Measurements from ENCODE around the gene ARHGEF12. TPM values are rescaled to one million over a fixed set of nuclear protein-coding genes. Genes with fewer than 3 reads are reported as not detected.

The ARHGEF12 gene
- total RNA-seq, 4 donors from 2014 or later, result 99.7 to 135 (median 112) TPM

DNA sequence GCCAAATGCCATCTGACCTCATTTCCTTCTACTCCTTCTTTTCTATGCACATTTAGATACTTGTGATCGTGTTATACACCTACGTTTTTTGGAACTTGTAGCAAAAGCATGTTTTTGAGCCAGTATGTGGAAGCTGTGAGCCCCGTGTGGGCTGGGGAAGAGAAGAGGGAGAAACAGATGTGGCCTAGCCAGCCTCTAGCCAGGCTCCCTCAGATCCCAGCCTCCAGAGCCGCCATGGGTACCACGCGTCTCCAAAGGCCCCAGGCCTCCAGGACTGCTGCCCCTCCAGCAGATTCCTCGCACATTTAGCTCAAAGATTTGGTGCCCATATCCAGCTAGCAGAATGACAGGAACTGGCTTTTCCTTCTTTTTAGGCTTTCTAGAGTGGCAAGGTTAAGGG, 28.1 kb upstream of the ARHGEF12 start:
- 50 to 86% methylated on average over 1 to 6 of the region's 7 CpGs for WGBS, 2 donors (ENCODE audit: low coverage in 1 of 2)
- Histone ChIP-seq H3K27ac (no peak overlapping the region), H3K9me3 (no peaks in the 10 kb centered on the region), H3K36me3 (no peaks in the 10 kb centered on the region), H3K4me1 (no peaks in the 10 kb centered on the region), H3K4me3 (no peak overlapping the region), H3K27me3 (peaks cover 21% of the 10 kb centered on the region)
- no peak for ATAC-seq
- TF ChIP-seq POLR2A (IDR thresholded peaks at IDR 0.05), result no peak

DNA sequence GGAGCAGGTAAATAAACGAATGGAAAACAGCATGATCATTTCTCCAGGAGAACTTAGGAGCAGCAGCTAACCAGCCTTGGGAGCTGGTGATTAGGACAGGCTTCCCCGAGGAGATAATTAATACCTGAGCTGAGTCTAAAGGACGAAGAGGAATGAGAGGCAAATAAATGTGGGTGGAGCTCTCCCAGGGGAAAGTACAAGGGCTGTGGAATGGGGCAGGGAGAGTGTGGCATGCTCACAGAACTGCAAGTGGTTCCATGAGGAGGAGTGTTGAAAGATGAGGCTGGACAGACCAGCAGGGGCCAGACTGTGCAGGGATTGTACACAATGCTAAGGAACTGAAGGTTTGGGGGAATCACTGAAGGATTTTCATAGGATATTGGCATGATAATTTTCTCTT, 25.3 kb upstream of the ARHGEF12 start:
- Histone ChIP-seq H3K4me1 (no peaks in the 10 kb centered on the region), H3K27me3 (peaks cover 20% of the 10 kb centered on the region), H3K36me3 (no peaks in the 10 kb centered on the region), H3K27ac (no peak overlapping the region), H3K4me3 (no peak overlapping the region), H3K9me3 (no peaks in the 10 kb centered on the region)
- no peak for TF ChIP-seq EP300 (IDR thresholded peaks at IDR 0.05)
- TF ChIP-seq, protein P1, sequence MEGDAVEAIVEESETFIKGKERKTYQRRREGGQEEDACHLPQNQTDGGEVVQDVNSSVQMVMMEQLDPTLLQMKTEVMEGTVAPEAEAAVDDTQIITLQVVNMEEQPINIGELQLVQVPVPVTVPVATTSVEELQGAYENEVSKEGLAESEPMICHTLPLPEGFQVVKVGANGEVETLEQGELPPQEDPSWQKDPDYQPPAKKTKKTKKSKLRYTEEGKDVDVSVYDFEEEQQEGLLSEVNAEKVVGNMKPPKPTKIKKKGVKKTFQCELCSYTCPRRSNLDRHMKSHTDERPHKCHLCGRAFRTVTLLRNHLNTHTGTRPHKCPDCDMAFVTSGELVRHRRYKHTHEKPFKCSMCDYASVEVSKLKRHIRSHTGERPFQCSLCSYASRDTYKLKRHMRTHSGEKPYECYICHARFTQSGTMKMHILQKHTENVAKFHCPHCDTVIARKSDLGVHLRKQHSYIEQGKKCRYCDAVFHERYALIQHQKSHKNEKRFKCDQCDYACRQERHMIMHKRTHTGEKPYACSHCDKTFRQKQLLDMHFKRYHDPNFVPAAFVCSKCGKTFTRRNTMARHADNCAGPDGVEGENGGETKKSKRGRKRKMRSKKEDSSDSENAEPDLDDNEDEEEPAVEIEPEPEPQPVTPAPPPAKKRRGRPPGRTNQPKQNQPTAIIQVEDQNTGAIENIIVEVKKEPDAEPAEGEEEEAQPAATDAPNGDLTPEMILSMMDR (IDR thresholded peaks at IDR 0.05), result no peak
- TF ChIP-seq POLR2A (IDR thresholded peaks at IDR 0.05), result no peak
- TF ChIP-seq POLR2AphosphoS5 (IDR thresholded peaks at IDR 0.05), result no peak
- 59 to 74% methylated on average over 2 of the region's 3 CpGs for WGBS, 2 donors (ENCODE audit: low coverage in 1 of 2)
- no peak for ATAC-seq

DNA sequence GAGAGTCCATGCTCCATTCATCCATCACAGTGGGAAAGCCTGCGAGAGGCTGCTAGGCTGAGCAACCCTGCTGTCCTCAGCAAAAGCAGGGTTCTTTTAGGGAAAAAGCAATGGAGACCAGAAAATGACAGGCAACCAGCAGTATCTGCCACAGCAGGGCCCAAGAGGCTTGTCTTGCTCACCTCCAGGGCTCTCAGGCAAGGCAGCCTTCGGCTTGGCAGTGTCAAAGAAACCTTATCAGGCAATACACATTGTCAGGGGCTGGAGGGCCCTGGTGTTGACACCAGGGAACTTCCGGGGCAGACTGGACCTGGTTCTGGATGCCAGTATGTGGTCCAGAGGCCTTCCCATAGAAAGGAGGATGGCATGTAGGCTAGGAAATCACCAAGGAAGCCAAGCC, 21.4 kb upstream of the ARHGEF12 start:
- Histone ChIP-seq H3K4me3 (no peak overlapping the region), H3K27ac (no peak overlapping the region), H3K27me3 (no peaks in the 10 kb centered on the region), H3K36me3 (no peaks in the 10 kb centered on the region), H3K9me3 (no peaks in the 10 kb centered on the region), H3K4me1 (peaks cover 0 to 21% (median 9%) of the 10 kb centered on the region in 3 donors)
- 70% methylated on average over 2 of the region's 3 CpGs; no CpG with 5 or more reads in 1 of the 2 donors for WGBS, 2 donors (ENCODE audit: low coverage in 1 of 2)
- no peak for ATAC-seq
- TF ChIP-seq POLR2AphosphoS5 (IDR thresholded peaks at IDR 0.05), result no peak
- no peak for TF ChIP-seq EP300 (IDR thresholded peaks at IDR 0.05)
- TF ChIP-seq, protein P1 (IDR thresholded peaks at IDR 0.05), result no peak
- TF ChIP-seq POLR2A (IDR thresholded peaks at IDR 0.05), result no peak

DNA sequence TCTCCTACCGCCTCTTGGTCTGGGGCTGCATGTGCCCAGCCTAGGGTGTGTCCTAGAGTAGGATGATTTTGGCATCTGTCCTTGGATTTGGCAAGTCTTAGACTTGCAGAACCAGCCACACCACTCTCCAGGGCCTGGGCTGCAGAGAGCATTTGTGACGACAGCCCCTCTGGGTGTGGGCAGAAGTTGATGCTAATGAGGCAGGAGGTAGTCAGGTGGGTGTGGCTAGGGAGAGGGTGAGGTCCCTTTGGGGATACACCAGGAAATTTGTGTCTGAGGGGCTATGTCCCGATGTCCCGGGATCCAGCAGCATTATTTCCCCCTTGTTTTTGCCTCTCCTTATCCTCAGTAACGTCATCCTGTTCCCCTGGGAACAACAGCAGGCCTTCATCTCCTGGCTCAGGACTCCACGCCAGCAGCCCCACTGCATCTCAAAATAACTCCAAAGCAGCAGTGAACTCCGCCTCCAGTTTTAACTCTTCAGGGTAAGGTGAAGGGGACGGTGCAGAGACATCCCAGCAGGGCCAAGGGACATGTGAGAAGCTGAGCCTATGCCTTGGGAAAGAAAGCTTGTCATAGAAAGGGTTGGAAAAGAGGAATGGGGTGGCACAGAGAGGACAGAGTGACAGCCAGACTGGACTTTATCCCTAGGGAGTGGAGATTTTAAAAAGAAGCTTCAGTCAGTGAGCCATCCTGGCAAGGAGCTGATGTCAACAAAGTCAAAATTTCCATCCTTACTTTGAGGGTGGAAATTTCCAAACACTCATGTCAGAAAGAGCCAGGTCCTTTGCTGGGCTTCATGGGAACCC, 19.1 kb upstream of the ARHGEF12 start:
- peak overlapping the region in 3 of 4 donors; percentile 62 to 66 (median 65) for H3K27ac ChIP-seq
- WGBS, 2 donors (ENCODE audit: low coverage in 1 of 2), result 13 to 29% methylated on average over 2 to 3 of the region's 8 CpGs
- no peaks in the 10 kb centered on the region for H3K27me3 ChIP-seq
- H3K4me1 ChIP-seq, result peaks cover 0 to 21% (median 9%) of the 10 kb centered on the region in 3 donors
- H3K9me3 ChIP-seq, result no peaks in the 10 kb centered on the region
- H3K4me3 ChIP-seq, result no peak overlapping the region
- no peaks in the 10 kb centered on the region for H3K36me3 ChIP-seq
- TF ChIP-seq, protein P1 (IDR thresholded peaks at IDR 0.05), result no peak
- TF ChIP-seq EP300 (IDR thresholded peaks at IDR 0.05) (no peak), POLR2AphosphoS5 (IDR thresholded peaks at IDR 0.05) (no peak), POLR2A (IDR thresholded peaks at IDR 0.05) (no peak)
- peak; percentile 64 for ATAC-seq

DNA sequence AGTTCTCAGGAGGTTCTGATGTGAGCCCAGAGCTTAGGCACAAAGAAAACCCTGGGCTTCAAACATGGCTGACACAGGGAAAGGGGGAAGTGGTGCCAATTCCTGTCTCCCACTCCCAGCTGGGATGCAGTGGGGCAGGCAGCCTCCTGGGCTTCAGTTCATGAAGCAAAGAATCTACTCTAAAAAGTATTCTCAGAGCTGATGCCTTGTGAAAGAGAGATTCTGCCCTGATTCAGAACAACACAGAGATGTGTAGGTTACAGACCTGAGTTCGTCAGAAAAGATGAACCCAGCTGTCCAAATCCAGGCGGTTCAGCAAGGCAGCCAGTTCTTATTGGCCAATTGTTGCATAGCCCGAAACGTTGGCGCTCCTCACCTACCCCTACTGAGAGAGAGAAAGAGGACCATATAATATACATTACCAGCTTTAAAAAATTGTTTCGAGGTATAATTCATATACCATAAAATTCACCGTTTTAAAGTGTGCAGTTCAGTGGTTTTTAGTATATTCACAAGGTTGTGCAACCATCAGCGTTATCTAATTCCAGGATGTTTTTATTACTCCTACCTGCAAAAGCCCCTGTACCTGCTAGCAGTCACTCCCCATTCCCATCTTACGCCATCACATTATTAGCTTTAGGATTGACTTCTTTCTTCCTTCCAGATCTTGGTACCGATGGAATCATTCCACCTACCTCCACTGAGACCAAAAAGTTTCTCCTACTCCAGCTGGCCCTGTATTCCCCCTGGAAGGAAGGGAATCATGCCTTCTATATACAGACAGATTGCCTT, 18.3 kb upstream of the ARHGEF12 start:
- peak overlapping the region in 3 of 4 donors; percentile 62 to 66 (median 65) for H3K27ac ChIP-seq
- peaks cover 0 to 21% (median 9%) of the 10 kb centered on the region in 3 donors for H3K4me1 ChIP-seq
- no peaks in the 10 kb centered on the region for H3K27me3 ChIP-seq
- H3K36me3 ChIP-seq, result no peaks in the 10 kb centered on the region
- H3K4me3 ChIP-seq, result no peak overlapping the region
- WGBS, 2 donors (ENCODE audit: low coverage in 1 of 2), result 73 to 85% methylated on average over 6 to 7 of the region's 10 CpGs
- no peaks in the 10 kb centered on the region for H3K9me3 ChIP-seq
- no peak for ATAC-seq
- TF ChIP-seq POLR2A (IDR thresholded peaks at IDR 0.05), result no peak
- TF ChIP-seq, protein P1 (IDR thresholded peaks at IDR 0.05), result no peak
- no peak for TF ChIP-seq POLR2AphosphoS5 (IDR thresholded peaks at IDR 0.05)
- no peak for TF ChIP-seq EP300 (IDR thresholded peaks at IDR 0.05)
